ENCODE results near the gene MCU.
"Not testable (repeated sequence)": the region's sequence is repeated elsewhere in the genome, so short reads cannot be mapped to it uniquely, and the experiment has no call there.

MCU gene

DNA sequence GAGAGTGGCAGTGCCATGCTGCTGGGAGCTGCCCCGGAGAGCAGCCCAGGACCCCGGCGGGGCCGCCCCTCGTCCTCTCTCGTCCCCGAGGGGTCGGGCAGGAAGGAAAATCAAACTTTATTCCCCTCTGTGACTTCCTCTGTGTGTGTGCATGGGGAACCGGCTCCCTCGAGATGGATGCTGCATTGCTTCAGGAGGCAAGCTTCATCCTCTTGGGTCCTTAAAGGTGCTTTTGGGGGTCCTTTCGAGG, 726 bp downstream of the MCU start:
- TF ChIP-seq, protein P1, sequence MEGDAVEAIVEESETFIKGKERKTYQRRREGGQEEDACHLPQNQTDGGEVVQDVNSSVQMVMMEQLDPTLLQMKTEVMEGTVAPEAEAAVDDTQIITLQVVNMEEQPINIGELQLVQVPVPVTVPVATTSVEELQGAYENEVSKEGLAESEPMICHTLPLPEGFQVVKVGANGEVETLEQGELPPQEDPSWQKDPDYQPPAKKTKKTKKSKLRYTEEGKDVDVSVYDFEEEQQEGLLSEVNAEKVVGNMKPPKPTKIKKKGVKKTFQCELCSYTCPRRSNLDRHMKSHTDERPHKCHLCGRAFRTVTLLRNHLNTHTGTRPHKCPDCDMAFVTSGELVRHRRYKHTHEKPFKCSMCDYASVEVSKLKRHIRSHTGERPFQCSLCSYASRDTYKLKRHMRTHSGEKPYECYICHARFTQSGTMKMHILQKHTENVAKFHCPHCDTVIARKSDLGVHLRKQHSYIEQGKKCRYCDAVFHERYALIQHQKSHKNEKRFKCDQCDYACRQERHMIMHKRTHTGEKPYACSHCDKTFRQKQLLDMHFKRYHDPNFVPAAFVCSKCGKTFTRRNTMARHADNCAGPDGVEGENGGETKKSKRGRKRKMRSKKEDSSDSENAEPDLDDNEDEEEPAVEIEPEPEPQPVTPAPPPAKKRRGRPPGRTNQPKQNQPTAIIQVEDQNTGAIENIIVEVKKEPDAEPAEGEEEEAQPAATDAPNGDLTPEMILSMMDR (IDR thresholded peaks at IDR 0.05; ENCODE audit: control extremely low read depth, extremely low read depth, low read depth, missing control alignments), result no peak
- ChIA-PET POLR2A (no interaction called here), CTCF (interaction anchor here (1.3 to 1.5 kb wide), 2 partner anchors 10 to 13 kb away, joined by 4 read pairs; no protein-coding TSS in a partner anchor)
- peak; percentile 21 for DNase-seq (ENCODE audit: extremely low spot score)

DNA sequence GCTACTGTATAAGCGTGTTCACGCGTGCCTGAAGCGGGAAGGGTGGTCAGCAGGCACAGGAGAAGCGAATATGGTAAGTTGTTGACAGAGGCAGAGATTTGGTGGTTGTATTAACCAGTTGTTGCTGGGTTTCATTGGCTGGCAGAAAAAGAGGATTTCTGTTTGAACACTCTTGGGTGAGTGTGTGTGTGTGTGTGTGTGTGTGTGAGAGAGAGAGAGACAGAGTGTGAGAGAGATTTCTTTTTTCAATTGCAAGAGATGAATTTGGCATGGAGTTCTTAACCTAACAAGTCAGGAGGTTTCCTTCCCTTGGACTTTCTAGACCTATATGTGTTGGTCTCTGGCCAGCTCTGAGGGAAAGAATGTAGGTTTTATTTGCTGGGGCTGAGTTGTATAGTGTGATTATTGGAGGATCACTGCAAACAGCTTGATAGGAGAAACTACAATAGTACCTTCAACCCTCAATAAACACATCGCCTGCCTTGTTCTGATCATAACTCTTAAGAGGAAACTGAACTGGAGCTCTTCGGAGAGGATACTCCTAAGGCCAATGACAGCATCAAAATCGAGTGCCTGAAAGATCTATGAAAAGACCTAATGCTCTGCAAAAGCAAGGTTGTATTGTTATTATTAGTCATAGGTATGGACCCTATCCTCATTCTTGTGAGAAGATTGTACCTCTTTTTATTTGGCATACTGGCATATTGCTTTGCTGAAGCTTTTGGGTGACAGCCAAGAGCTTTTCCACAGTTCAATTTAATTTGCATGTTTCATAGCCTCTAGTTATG, 1.2 kb downstream of the MCU start:
- POLR2A ChIA-PET, result interaction anchor here (0.6 to 0.7 kb wide), 2 partner anchors 47 to 58 kb away, joined by 3 to 4 read pairs; no protein-coding TSS in a partner anchor
- CTCF ChIA-PET, result interaction anchor here (1.2 to 1.5 kb wide), 3 partner anchors 10 to 141 kb away, joined by 3 to 4 read pairs (median 4); no protein-coding TSS in a partner anchor
- DNase-seq (ENCODE audit: extremely low spot score), result no peak
- TF ChIP-seq, protein P1 (IDR thresholded peaks at IDR 0.05; ENCODE audit: control extremely low read depth, extremely low read depth, low read depth, missing control alignments), result no peak

DNA sequence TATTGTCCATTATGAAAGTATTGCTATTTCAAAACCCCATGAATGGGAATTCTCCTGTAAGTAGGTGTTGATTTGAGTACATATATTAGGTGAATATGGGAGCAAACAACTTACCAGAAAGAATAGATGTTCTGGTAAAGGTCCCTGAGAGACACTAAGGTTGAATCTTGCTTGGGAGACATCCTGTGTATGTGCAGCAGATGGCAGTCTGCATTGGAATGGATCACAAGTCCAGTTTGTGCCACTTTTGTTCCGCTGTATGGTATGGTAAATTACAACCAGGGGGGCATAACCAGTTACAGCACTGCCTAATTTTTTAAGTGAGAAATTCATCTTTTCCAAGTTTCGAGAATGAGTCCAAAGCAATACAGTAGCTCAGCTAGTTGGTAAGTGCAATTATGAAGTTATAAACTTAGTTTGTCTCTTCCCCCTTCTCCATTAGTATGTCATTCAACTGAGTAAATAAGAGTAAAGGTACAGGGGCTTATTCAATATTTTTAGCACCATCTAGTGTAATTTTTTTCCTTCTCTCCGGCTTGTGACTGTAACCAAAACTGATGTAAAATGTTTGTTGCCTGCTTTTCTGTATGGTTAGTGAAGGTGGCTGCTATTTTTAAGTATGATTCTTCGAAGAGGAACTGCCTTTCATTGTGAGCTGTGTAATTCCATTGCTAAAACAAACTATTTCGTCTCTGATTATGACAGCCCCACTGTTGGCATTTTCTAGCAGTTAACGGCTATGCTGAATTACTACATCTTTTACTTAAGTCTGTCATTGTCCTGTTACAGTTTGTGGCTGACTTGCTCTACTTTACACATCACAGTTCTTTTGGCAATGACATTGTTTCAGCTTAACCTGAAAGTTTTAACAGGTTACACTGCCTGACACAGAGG, 2.8 kb downstream of the MCU start:
- DNase-seq (ENCODE audit: extremely low spot score), result peak; percentile 27
- ChIA-PET CTCF (interaction anchor here (0.7 to 2.0 kb wide), 5 partner anchors 9 to 330 kb away, joined by 3 to 7 read pairs (median 3); no protein-coding TSS in a partner anchor), POLR2A (no interaction called here)
- TF ChIP-seq, protein P1 (IDR thresholded peaks at IDR 0.05; ENCODE audit: control extremely low read depth, extremely low read depth, low read depth, missing control alignments), result peak; percentile 22

DNA sequence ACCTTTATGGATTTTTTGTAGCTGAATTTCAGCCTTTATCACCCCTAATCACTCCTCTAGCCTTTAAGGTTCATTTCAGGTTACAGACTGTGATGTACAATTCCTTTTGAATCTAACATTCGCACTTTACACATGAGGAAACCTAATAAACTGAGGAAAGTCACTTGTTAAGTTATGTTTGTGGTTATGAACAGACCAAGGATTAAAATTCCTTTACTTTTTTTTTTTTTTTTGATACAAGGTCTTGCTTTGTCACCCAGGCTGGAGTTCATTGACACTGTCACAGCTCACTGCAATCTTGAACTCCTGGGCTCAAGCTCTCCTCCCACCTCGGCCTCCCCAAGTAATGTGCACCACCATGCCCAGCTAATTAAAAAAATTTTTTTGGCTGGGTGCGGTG, 3.6 kb downstream of the MCU start:
- no peak for DNase-seq (ENCODE audit: extremely low spot score)
- POLR2A ChIA-PET, result interaction anchor here (0.6 kb wide), 2 partner anchors 94 to 400 kb away, joined by 4 to 5 read pairs; no protein-coding TSS in a partner anchor
- TF ChIP-seq, protein P1 (IDR thresholded peaks at IDR 0.05; ENCODE audit: control extremely low read depth, extremely low read depth, low read depth, missing control alignments), result no peak
- CTCF ChIA-PET, result interaction anchor here (0.7 to 2.0 kb wide), 5 partner anchors 10 to 330 kb away, joined by 3 to 7 read pairs (median 3); no protein-coding TSS in a partner anchor

DNA sequence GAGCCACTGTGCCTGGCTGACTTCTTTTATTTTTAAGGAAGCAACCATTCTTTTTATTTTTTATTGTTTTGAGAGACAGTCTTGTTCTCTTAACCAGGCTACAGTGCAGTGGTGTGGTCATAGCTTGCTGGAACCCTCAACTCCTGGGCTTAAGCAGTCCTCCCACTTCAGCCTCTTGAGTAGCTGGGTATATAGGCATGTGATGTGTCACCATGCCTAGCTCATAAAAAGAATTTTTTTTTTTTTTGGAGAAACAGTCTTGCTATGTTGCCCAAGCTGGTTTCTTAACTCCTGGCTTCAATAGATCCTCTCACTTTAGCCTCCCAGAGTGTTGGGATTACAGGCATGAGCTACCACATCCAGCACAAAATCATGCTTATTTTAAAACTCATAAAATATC, 5.8 kb downstream of the MCU start:
- no peak for DNase-seq (ENCODE audit: extremely low spot score)
- CTCF ChIA-PET, result interaction anchor here (1.0 kb wide), 1 partner anchor 461 kb away, joined by 3 read pairs; no protein-coding TSS in a partner anchor

DNA sequence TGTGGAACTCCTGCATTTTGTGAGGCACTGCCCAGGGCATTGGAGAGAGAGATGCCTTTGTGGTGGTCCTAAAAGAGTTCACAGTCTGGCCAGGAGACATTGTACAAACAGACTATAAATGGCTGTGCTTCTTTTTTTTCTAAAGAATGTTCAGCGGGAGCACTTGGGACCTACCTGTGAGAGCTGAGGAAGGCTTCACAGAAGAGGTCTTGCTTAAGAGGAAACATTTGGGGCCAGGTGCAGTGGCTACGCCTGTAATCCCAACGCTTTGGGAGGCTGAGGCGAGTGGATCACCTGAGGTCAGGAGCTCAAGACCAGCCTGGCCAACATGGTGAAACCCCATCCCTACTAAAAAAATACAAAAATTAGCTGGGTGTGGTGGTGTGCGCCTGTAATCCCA, 10.5 kb downstream of the MCU start:
- POLR2A ChIA-PET, result interaction anchor here (1.6 kb wide), 1 partner anchor 11 kb away, joined by 6 read pairs; the partner anchor contains the start of gene MCU
- not testable (repeated sequence) for DNase-seq (ENCODE audit: extremely low spot score)
- CTCF ChIA-PET, result interaction anchor here (0.9 to 1.5 kb wide), 2 partner anchors 9 to 31 kb away, joined by 3 to 4 read pairs; no protein-coding TSS in a partner anchor

More for the DNA sequence above, 5.8 kb downstream of the MCU start:
- TF ChIP-seq, protein P1 (IDR thresholded peaks at IDR 0.05; ENCODE audit: control extremely low read depth, extremely low read depth, low read depth, missing control alignments), result no peak
- POLR2A ChIA-PET, result no interaction called here

Measured in GM10248 (cell line).